MCF 10A (cell line): Measurements from ENCODE around the gene FHIP2A. TPM values are rescaled to one million over a fixed set of nuclear protein-coding genes. Genes with fewer than 3 reads are reported as not detected.

ENCODE experiments used
- BruUV-seq: library from RNA; stranded (reverse); fragments of 400-500 nt; replicated peaks from 2 replicates; lab custom pipeline; 2021; lab: Mats Ljungman, UMichigan
- CTCF ChIA-PET: fragments of 300-600 bp; sonication (Branson Sonifier 250); formaldehyde crosslinking; extraction: SDS; loops from one replicate; lab custom pipeline; 2021; ENCODE audit warnings: antibody characterized with exemption, inconsistent platforms; lab: Yijun Ruan, JAX
- POLR2A ChIA-PET: fragments of 300-600, 350-650 bp; sonication (Branson Sonifier 250); formaldehyde crosslinking; extraction: SDS; loops from one replicate; lab custom pipeline; 2020; ENCODE audit warnings: antibody characterized with exemption, inconsistent platforms; lab: Yijun Ruan, JAX
- DNase-seq: peaks from one replicate; pipeline ENCODE4 v3.0.0-alpha.2; 2018; ENCODE audit not compliant: unreplicated experiment
- H3K27ac Mint-ChIP-seq: one replicate; pipeline ENCODE4 v1.8.0; 2022; ENCODE audit warnings: mild to moderate bottlenecking, low read depth, mixed read lengths; ENCODE audit not compliant: unreplicated experiment
- H3K27me3 Mint-ChIP-seq: one replicate; pipeline ENCODE4 v1.8.0; 2022; ENCODE audit warnings: mixed read lengths; ENCODE audit not compliant: insufficient read depth, unreplicated experiment
- H3K36me3 Mint-ChIP-seq: one replicate; pipeline ENCODE4 v1.8.0; 2022; ENCODE audit warnings: mild to moderate bottlenecking, moderate library complexity, mixed read lengths; ENCODE audit not compliant: insufficient read depth, unreplicated experiment
- H3K4me1 Mint-ChIP-seq: one replicate; pipeline ENCODE4 v1.8.0; 2022; ENCODE audit warnings: mixed read lengths; ENCODE audit not compliant: insufficient read depth, unreplicated experiment
- H3K4me3 Mint-ChIP-seq: one replicate; pipeline ENCODE4 v1.8.0; 2022; ENCODE audit warnings: mild to moderate bottlenecking, moderate library complexity, mixed read lengths; ENCODE audit not compliant: unreplicated experiment
- H3K9me3 Mint-ChIP-seq: one replicate; pipeline ENCODE4 v1.8.0; 2022; ENCODE audit warnings: mixed read lengths; ENCODE audit not compliant: unreplicated experiment
- CTCF ChIP-seq: fragments of 200-600 bp; IDR thresholded peaks from one replicate; pipeline ENCODE4 v1.8.0; 2022; ENCODE audit warnings: antibody characterized with exemption, mild to moderate bottlenecking; ENCODE audit not compliant: unreplicated experiment
- intact Hi-C: fragments of 100-400 bp; cut with micrococcal nuclease; formaldehyde crosslinking; loops from 2 replicates; pipeline ENCODE4 v1.14.1; 2022
- total RNA-seq: library from RNA; stranded (reverse); gene quantifications from 2 replicates; pipeline ENCODE4 v1.2.3, GENCODE V29; 2022

Gene FHIP2A
- total RNA-seq, 1 experiment from 2014 or later, result 17.2 TPM

DNA sequence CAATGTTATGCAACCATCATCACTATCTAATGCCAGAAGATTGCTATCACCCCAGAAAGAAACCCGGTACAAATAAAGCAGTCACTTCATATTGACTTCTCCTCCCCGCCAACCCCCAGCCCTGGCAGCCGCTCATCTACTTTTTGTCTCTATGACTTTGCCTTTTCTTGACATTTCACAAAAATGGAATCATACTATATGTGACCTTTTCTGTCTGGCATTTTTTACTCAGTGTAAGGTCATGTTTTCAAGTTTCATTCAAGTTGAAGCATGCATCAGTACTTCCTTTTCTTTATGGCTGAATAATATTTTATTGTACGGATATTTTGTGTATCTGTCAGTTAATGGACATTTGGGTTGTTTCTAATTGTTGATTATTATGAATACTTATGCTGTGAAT, 28.1 kb downstream of the FHIP2A start:
- Mint-ChIP-seq H3K4me3 (no peak overlapping the region), H3K9me3 (no peaks in the 10 kb centered on the region), H3K27ac (no peak overlapping the region), H3K4me1 (no peaks in the 10 kb centered on the region), H3K27me3 (no peaks in the 10 kb centered on the region), H3K36me3 (peaks cover 85% of the 10 kb centered on the region)
- intact Hi-C loops, result no loop called here
- CTCF ChIA-PET, result interaction anchor here (0.6 to 1.0 kb wide), 2 partner anchors 15 to 17 kb away, joined by 3 to 4 read pairs; no protein-coding TSS in a partner anchor
- DNase-seq, result no peak
- TF ChIP-seq CTCF, result no peak
- POLR2A ChIA-PET, result no interaction called here
- BruUV-seq, result no TSS peak

DNA sequence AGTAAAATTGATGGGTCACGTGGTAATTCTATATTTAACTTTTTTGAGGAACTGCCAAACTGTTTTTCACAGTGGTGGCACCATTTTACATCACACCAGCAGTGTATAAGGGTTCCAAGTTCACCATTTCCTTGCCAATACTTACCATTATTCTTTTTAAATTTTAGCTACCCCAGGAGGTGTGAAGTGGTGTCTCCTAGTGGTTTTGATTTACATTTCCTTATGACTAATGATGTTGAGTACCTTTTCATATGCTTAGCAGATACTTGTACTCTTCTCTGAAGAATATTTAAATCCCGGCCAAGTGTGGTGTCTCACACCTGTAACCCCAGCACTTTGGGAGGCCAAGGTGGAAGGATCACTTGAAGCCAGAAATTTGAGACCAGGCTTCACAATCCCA, 28.5 kb downstream of the FHIP2A start:
- Mint-ChIP-seq H3K27me3 (no peaks in the 10 kb centered on the region), H3K4me3 (no peak overlapping the region), H3K27ac (no peak overlapping the region), H3K9me3 (no peaks in the 10 kb centered on the region), H3K36me3 (peaks cover 81% of the 10 kb centered on the region), H3K4me1 (no peaks in the 10 kb centered on the region)
- POLR2A ChIA-PET, result interaction anchor here (0.6 kb wide), 1 partner anchor 8 kb away, joined by 3 read pairs; no protein-coding TSS in a partner anchor
- intact Hi-C loops, result no loop called here
- CTCF ChIA-PET, result interaction anchor here (0.9 to 1.0 kb wide), 2 partner anchors 12 to 15 kb away, joined by 3 to 4 read pairs; no protein-coding TSS in a partner anchor
- DNase-seq, result no peak
- BruUV-seq, result no TSS peak
- no peak for TF ChIP-seq CTCF

GRCh38 chr10:114851336-114851735, 29.8 kb downstream of the FHIP2A start:
- no peak overlapping the region for H3K27ac Mint-ChIP-seq
- H3K4me1 Mint-ChIP-seq, result peaks cover 11% of the 10 kb centered on the region
- intact Hi-C loops, result no loop called here
- no peaks in the 10 kb centered on the region for H3K9me3 Mint-ChIP-seq
- POLR2A ChIA-PET, result interaction anchor here (0.6 kb wide), 1 partner anchor 11 kb away, joined by 3 read pairs; no protein-coding TSS in a partner anchor
- no peak overlapping the region for H3K4me3 Mint-ChIP-seq
- no TSS peak for BruUV-seq
- no peaks in the 10 kb centered on the region for H3K27me3 Mint-ChIP-seq
- peaks cover 77% of the 10 kb centered on the region for H3K36me3 Mint-ChIP-seq
- CTCF ChIA-PET, result interaction anchor here (0.7 kb wide), 1 partner anchor 25 kb away, joined by 3 read pairs; no protein-coding TSS in a partner anchor
- no peak for TF ChIP-seq CTCF
- no peak for DNase-seq

GRCh38 chr10:114852197-114852596, 30.6 kb downstream of the FHIP2A start:
- no TSS peak for BruUV-seq
- H3K4me3 Mint-ChIP-seq, result no peak overlapping the region
- intact Hi-C loops, result no loop called here
- TF ChIP-seq CTCF, result no peak
- no peak overlapping the region for H3K27ac Mint-ChIP-seq
- H3K9me3 Mint-ChIP-seq, result no peaks in the 10 kb centered on the region
- H3K4me1 Mint-ChIP-seq, result peaks cover 13% of the 10 kb centered on the region
- CTCF ChIA-PET, result interaction anchor here (1.0 to 1.6 kb wide), 2 partner anchors 25 to 40 kb away, joined by 3 to 4 read pairs; no protein-coding TSS in a partner anchor
- POLR2A ChIA-PET, result interaction anchor here (2.6 kb wide), 1 partner anchor 30 kb away, joined by 9 read pairs; the partner anchor contains the start of gene FHIP2A
- DNase-seq, result no peak
- no peaks in the 10 kb centered on the region for H3K27me3 Mint-ChIP-seq
- H3K36me3 Mint-ChIP-seq, result peaks cover 76% of the 10 kb centered on the region
